NCI-H446 treated with DMSO at 0.1 percent for 48 hours (cell line): ENCODE measurements around the gene PRKG1.

Source experiments
- DNase-seq: peaks from one replicate; lab custom pipeline; 2025; lab: John Stamatoyannopoulos, UW

The PRKG1 gene

DNA sequence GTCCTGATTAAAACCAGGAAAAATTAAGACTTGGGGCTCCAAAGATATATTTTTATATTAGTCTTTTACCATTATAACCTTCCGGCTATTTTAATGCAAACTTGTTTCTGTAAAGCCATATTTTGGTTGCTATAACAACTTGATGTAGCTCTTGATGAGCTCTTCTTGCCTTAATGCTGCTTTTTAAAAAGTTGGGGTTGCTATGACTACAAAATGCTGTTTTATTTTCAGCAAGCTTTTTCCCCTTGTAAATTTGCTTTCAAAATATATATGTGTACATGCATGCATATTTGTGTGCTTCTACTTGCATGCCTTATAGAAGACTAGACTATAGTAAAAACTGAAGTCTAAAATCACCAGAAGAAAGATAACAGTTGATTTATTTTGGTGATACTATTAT, 525.4 kb downstream of the PRKG1 start:
- no peak for DNase-seq

DNA sequence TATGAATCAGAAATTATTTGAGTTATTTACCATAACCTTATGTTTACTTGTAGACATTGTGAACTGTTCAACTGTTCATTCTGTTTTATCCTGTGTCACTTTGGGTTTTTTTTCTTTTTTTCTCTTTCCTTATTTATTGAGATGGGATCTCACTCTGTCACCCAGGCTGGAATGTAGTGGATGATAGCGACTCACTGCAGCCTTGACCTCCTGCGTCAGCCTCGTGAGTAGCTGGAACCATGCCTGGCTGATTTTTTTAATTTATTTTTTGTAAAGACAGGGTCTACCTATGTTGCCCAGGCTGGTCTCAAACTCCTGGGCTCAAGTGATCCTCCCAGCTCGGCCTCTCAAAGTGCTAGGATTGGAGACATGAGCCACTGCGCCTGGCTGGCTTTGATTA, 528.0 kb downstream of the PRKG1 start:
- no peak for DNase-seq

DNA sequence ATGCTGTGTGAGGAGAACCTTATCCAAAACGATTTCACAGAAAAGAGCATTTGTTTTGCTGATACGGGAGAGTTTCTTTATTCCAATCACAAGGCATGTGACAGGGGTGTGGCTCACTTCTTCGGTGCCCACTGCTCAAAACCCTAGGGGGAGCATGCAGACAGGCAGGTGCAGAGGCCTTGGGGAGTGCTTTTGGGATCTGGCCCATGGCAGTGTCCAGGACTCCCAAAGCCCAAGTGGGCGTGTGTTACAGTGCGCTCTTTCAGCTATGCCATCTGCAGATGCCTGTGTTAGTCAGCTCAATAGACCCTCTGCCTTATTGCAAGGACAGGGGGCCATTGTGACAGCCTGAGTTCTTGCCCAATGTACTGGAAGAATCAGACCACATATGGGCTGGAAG, 530.3 kb downstream of the PRKG1 start:
- no peak for DNase-seq

DNA sequence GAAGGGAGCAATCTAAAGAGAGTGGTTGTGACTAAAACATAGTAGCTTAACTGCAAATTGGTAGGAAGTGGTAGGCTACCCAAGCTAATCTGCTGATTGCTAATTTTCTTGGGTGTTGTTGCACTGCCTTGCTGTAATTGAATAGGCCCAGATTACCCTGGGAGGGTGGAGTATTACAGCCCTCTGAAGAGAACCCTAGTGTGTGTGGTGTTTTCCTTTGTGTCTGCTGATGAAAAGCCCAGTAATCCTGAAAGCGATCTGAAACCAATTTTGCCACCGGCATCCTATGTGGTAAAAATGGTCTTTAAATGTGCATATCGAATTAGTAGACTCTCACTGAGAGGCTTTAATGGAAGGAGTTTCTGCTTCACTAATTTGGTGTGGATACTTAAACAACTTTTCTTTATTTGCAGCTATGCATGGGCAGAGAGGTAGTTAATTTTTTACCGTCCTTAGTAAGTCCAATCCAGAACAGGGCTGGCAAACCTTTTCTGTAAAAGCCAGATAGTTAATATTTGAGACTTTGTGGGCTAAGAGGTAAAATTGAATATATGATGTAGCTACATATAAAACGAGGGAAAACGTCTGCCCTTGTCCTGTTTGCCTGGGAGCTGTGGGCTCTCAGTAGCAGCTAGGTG, 532.7 kb downstream of the PRKG1 start:
- no peak for DNase-seq

DNA sequence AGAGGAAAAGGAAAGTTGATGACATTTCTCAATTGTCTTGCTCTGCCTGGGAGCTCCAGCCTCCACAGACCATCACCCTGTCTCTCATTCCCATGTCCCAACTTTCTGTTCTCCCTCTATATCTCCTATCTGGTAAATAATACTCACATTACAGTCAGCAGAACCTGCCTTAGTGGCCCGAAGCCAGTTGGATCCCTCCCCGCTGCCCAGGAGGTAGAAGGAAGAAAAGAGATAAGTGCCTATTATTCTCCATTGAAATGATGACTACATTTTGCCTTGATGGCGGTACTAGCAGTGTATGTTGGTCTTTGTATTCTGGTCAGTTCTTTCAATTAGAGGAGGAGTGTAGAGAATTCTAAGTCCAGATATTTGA, 533.2 kb downstream of the PRKG1 start:
- DNase-seq, result no peak

DNA sequence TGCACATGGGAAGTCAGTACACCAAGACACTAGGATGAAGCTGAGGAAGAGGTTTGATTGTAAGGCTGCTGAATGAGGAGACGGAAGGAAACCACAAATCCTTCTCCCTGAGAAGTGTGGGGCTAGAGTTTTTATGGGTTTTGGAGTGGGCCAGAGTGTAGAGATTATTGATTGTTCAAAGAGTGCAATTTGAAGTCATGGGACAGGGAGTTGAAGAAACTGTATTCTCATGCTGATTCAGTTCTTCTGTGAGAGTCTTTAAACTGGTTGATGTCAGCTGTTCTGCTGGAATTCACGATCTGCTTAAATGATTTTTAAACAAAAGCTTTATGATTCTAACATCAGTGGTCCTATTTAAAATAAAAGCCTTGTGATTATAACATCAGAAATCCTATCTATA, 533.9 kb downstream of the PRKG1 start:
- no peak for DNase-seq

DNA sequence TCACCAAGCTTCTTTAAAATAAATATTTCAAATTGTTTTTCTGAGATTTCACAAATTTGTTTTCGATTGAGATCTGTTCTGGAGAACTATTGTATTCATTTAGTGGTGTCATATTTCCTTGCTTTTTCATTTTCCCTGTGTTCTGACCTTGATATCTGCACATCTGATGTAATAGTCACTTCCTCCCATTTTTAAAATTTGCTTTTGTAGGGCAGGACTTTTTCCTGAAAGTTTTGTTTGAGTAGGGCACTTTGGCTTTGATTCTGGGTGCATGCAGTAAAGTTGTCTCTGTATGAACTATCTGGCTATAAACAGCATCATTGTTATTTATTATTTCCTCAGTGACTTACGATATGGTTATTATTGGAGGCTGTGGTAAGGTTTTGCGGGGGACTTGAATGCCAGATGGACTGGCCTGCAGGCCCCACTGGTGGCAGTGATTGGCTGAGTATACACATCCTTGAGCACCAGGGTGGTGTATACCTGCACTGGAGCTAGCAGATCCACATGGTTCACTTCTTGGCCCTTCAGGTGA, 541.5 kb downstream of the PRKG1 start:
- DNase-seq, result no peak

DNA sequence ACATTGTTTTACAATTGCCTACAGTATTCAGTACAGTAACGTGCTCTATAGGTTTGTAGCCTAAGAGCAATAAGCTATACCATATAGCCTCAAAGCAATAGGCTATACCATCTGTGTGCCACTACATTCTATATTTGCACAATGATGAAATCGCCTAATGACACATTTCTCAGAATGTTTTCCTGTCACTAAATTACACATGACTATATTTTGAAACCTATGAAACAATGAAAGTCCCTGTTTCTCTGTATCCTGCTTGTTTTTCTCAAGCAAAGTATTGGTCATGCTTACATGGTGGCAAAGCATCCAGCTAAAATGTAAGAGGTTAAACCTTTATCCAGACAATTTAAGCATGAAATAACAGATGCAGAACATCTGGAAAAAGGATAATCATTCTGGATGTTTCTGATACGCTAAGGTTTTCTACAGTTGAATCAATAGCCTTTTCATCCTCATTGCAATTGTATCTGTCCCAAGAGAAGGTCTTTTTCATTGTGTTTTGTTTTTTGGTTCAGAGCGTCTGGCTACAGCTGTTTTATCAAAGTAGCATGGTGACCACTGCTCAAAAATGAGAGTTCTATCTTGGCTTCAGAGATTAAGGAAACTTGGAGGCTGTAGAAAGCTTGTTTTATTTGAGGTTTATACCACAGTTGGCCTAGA, 543.4 kb downstream of the PRKG1 start:
- DNase-seq, result no peak

DNA sequence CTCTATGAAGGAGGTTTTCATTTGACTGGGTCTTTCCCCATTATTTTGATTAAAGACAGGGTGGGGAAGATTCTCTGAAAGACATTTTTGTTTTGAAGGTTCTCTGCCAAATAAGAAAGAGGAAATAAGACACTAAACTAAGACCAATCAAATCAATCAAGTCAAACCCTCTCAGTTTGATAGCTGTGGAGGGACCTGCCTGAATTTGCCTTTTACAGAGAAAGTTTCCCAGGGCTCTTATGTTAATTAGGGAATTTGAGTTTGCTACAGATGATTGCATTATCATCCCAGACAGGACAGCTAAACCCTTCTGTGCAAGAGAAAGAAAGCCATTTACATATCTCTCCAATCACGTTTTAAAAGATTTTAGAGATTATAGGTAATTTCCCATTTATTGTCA, 545.1 kb downstream of the PRKG1 start:
- no peak for DNase-seq

DNA sequence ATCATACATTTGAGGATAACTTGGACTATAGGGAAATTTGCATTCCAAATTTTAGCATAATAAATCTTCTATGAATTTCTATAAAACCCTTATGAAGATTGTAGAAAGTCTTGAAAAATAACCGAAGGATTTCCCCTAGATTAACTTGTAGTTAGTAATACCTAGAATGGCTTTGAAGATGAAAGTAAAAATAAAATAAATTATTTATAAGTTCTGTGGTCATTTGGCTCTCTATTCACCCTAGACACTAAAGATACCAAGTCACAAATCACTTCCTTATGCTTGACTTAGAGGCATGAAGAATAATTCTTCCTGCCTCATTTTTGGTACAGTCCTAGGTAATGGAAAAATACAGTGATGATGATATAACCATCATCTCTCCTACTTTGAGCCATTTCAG, 545.8 kb downstream of the PRKG1 start:
- no peak for DNase-seq

DNA sequence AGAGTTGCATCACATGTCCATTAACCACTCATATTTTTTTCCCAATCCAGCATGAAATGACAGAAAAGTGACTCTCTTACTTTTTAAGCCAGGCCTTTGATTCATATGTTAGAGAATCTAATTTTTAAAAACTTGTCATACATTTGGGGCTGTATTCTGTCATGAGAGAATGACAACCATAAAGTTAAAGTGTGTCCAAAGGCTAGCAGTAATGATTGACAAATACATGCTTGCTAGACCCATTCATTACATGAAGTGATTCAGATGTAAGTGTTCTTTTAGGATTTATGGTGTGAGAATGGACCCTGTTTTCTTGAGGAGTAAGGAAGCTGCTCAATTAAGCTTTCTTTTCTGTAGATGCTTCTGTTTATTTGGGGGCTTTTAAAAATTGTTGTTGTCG, 549.7 kb downstream of the PRKG1 start:
- no peak for DNase-seq

DNA sequence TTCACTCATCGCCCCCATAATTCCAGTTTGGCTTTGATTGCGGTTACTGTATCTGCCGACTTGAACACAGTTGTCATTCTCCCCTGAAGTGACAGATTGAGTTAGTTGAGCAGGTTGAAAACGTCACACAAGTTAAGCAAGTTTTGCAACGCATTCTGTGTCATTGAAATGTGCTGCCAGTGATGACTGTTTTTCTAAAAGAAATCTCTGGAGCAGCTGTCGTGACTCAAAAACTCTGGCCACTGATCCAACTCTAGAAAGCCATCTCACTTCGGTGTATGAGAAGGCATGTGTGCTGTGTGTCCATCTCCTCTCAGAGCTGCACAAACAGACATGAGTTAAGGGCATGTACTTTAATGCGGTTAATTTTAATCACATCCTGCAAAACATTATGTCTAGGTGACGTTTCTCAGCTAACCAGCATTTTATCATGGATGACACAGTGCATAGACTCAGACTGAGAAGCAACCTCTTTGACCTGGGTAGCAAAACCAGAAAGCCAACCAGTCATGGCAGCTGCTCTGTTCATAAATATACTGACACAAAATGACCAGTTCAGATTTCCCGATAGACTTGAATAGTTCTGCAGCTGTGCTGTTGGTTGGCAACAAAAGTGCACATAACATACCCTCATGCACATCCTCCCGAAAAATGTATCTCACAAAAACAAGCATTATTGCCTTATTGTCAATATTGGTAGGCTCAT, 555.8 kb downstream of the PRKG1 start:
- DNase-seq, result no peak

DNA sequence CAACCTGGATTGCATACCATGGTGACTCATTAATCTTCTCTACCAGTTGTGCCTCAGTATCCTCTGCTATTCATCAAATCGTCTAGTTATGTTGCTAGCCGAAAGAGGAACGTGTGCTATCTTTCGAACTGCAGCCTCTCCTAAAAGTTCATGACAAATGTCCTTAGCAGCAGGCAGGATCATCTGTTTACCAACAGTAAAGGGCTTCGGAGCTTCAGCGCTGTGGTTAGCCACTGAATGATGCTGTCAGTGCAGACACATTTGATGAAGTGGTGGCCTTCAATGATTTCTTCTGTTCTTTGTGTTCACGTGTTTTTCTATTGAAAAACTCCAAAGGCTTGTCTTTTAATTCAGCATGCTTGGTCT, 556.3 kb downstream of the PRKG1 start:
- no peak for DNase-seq

DNA sequence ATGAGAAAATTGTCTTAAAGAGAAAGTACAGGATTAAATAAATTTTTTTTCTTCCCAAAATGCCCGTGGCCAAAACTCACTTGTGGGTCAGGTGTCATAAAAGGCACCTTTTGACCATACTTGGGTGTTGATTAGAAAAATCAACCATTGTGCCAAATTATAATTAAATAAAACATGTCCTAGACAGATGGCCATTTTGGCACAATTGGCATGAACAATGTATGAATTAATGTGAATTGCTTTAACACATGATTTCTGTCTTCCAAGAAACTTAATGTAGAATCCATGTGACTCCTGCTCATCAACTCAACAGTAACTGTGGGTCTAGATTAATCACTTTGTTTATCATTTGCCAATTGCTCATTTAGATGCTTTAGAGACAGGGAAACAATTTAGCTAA, 561.1 kb downstream of the PRKG1 start:
- peak; percentile 51 for DNase-seq

DNA sequence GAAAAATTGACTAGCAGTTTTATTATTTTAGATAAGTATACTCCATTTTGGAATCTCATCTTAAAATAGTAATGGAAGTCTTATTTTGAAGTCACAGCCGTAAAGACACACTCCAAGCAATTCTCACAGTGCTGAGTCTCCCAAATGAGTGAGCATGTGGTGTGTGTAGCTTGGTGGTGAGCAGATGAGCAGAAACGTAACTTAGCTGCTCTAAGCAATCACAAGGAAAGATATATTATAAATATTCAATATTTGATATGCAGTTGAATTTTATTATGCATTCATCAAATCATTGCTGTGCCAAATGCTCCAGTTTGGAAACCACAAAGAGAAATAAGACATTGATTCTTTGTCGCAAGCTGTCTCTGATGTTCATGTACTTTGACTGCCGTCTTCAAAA, 563.9 kb downstream of the PRKG1 start:
- no peak for DNase-seq

DNA sequence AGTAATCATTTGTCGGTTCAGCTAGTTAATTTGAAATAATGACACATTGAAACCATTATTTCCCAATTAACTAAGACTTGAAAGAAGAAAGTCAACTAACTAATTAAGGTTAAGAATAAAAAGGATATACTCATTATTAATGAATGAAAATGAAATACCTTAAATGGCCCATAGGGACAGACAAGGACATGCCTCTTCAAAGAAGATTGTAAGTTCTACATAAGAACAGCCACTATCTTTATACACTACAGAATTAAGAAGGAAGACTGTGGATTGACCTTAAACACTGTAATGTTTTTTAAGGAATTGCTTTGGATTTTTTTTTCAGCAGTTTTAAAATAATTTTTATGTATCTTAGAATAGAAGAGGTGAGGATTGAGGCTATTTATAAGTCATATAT, 564.5 kb downstream of the PRKG1 start:
- no peak for DNase-seq

DNA sequence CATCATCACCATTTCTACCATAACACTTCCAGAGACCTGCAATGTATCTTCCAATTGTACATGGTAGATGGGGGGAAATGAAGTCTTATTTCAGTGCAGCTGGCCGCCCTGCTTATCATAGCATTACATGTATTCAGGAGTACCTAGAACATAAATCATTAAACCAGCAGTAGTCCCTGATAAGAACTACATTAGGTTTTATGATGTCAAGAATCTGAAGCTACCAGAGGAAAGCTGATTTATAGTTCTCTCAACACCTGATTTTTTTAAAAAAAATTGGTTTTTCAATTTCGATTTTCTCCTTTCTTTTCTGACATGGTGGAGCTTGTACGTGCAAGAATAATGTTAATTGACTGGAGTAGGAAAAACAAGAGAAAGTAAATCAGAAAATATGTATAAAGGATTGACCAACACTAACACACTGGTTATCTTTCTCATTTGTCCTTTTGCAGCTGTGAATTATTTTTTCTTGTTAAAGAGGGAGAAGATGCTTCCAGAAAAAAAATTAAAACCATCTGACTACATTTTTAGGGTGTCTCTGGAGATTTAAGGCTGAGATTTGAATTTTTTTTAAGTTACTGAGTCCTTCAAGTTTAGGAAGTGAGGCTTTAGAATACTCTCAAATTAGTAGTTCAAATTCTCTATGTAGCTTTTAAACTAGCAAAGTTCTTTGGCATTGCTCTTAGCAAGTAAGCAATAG, 566.0 kb downstream of the PRKG1 start:
- no peak for DNase-seq

DNA sequence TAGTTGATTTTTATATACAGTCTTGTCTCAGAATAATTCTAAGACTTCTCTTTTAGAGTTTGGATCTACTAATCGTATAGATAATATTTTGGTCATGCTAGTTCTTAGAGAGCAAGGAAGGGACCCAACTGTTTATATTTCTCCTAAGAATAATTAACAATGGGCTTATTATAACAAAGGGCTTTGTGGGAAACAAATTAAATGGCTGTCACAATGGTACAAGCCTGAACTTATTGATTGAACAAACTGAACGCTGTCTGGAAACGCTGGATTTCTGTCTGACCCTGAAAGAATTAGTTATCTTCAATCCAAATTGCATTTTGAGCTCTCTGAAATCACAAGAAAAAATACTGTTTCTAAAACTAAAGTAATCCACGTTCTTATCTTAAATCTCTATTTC, 568.3 kb downstream of the PRKG1 start:
- no peak for DNase-seq

DNA sequence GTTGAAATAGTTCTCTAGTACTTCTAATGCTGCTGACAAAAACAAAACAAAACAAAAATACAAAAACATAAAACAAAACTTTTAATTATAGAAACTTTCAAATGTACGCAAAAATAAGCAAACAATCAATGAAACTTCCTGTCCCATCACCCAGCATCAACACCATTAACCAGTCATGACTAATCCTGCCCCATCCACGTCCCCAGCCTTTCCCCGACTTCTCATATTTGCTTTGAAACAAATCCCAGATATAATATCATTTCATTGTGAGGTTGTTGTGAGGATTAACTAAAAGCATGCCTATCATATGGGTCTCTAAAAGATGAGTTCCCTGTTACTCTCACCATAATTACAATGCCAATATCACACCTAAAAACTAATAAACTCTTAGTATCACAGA, 569.4 kb downstream of the PRKG1 start:
- DNase-seq, result no peak

DNA sequence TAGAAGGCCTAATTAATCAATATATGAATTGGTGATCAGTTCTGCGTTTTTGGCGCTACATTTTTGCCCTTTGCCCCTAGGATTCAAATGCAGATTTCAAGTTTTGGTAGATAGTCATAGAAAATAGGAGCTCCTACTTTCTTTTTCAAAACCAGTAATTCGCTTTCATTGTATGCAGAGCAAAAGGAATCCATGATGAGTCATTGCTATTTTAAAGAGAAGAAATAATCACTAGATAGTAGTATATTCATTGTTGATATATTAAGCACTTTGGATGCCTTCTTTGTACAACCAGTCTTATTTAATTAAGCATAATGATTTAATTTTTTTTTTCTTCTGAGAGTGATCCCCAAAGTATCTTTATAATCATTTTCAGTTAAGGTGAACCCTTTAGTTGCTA, 574.8 kb downstream of the PRKG1 start:
- DNase-seq, result no peak

DNA sequence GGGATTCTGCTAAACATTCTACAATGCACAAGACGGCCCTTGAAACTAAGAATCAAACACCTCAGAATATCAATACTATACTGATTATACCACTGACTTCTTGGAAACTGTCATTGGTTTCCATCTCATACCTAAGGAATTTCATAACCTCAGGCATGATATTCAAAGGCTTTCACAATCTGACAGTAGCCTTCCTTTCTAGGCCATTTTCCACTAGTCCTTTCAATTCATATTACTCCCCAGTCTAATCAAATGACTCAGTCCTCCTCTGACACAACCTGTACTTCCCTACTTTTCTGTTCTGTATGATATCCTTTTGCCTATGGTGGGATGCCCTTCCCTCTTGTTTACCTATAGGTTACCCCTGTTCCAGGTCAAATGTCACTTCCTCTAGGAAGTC, 576.8 kb downstream of the PRKG1 start:
- DNase-seq, result no peak

DNA sequence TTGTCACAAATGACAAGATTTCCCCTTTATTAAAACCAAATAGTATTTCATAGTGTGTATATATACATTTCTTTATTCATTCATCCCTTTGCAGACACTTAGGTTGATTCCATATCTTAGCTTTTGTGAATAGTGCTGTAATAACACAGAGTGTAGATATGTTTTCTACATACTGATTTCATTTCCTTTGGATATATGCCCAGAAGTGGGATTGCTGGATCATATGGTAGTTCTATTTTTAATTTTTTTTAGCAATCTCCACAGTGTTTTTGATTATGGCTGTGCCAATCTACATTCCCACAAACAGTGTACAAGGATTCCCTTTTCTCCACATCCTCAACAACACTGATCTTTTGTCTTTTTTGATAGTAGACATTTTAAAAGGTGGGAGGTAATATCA, 578.7 kb downstream of the PRKG1 start:
- peak; percentile 18 for DNase-seq

DNA sequence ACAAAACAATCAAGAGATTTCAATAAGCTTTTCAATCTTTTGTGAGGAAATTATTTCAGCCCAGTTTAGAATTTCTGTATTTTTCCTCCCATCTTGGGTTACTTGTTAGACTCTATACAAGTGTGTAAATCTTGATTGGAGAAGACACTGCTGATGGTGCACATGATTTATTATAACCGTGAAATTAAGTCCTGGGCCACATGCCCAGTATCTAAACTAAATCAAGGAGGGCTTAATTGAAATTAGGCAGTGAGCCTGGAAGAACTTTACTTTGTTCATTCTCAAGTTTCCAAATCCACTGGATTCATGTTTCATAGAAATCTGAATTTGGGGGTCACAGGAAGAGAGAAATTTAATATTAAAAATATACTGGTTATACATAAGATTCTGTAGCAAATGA, 580.6 kb downstream of the PRKG1 start:
- DNase-seq, result peak; percentile 77
